Ishikawa (cell line): Measurements from ENCODE around the gene ECEL1.

Source experiments
- CEBPB ChIP-seq: IDR thresholded peaks from 2 replicates; pipeline ENCODE4 v1.6.1; 2012
- CREB1 ChIP-seq: IDR thresholded peaks from 2 replicates; pipeline ENCODE4 v1.6.1; 2012; ENCODE audit warnings: low read depth
- EP300 ChIP-seq: IDR thresholded peaks from 2 replicates; pipeline ENCODE4 v1.6.1; 2012; ENCODE audit warnings: borderline replicate concordance
- RAD21 ChIP-seq: IDR thresholded peaks from 2 replicates; pipeline ENCODE4 v1.6.1; 2012; ENCODE audit warnings: low read depth
- TAF1 ChIP-seq: IDR thresholded peaks from 2 replicates; pipeline ENCODE4 v1.6.1; 2012; ENCODE audit warnings: low read depth, mild to moderate bottlenecking
- TCF12 ChIP-seq: IDR thresholded peaks from 2 replicates; pipeline ENCODE4 v1.6.1; 2012; ENCODE audit warnings: low read depth
- TEAD4 ChIP-seq: IDR thresholded peaks from 2 replicates; pipeline ENCODE4 v1.6.1; 2012
- YY1 ChIP-seq: IDR thresholded peaks from 2 replicates; pipeline ENCODE4 v1.6.1; 2012; ENCODE audit warnings: low read depth
- ZBTB7A ChIP-seq: IDR thresholded peaks from 2 replicates; pipeline ENCODE4 v1.6.1; 2012; ENCODE audit warnings: low read depth
- TF ChIP-seq, protein P1 (sequence below): IDR thresholded peaks from 2 replicates; pipeline ENCODE4 v1.6.1; 2012

GRCh38 chr2:232502911-232503808 lies 15.5 kb upstream of the ECEL1 start:
- TF ChIP-seq YY1 (no peak), CEBPB (no peak), CREB1 (peak; percentile 86), EP300 (0 out of 2 replicates have a peak, but pooled peaks have one; percentile 12), TCF12 (no peak), RAD21 (no peak), TEAD4 (no peak), TAF1 (no peak), ZBTB7A (0 out of 2 replicates have a peak, but pooled peaks have one; percentile 25)
- TF ChIP-seq, protein P1, sequence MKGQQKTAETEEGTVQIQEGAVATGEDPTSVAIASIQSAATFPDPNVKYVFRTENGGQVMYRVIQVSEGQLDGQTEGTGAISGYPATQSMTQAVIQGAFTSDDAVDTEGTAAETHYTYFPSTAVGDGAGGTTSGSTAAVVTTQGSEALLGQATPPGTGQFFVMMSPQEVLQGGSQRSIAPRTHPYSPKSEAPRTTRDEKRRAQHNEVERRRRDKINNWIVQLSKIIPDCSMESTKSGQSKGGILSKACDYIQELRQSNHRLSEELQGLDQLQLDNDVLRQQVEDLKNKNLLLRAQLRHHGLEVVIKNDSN: no peak
